Stimulated activated naive CD8-positive, alpha-beta T cell treated with anti-CD3 and anti-CD28 coated beads, Interleukin-15, amount 100 ng/mL, for 72 hours (primary cell): ENCODE data around the gene GPX4.

Experiments
- ATAC-seq: fragments of 150-1000 bp; cut with Tn5 transposase; 2 replicates; pipeline ENCODE4 v1.10.0; 2021; ENCODE audit warnings: mild to moderate bottlenecking, moderate library complexity
- DNase-seq, 2 donors: peaks; one replicate each; pipeline ENCODE4 v3.0.0; 2021 to 2022
- H3K27ac Mint-ChIP-seq, 2 donors: one replicate each; pipeline ENCODE4 v1.8.0; 2022; ENCODE audit warnings: mild to moderate bottlenecking in 2 of 2, mixed read lengths in 2 of 2, moderate library complexity in 2 of 2
- H3K27me3 Mint-ChIP-seq: one replicate; pipeline ENCODE4 v1.8.0; 2022; ENCODE audit warnings: mixed read lengths
- H3K4me1 Mint-ChIP-seq: one replicate; pipeline ENCODE4 v1.8.0; 2022; ENCODE audit warnings: mild to moderate bottlenecking, mixed read lengths
- H3K4me3 Mint-ChIP-seq, 2 donors: one replicate each; pipeline ENCODE4 v1.8.0; 2022; ENCODE audit warnings: mild to moderate bottlenecking in 2 of 2, mixed read lengths in 2 of 2, moderate library complexity in 1 of 2
- H3K9me3 Mint-ChIP-seq, 2 donors: one replicate each; pipeline ENCODE4 v1.8.0; 2022; ENCODE audit warnings: mixed read lengths in 2 of 2

The GPX4 gene, protein sequence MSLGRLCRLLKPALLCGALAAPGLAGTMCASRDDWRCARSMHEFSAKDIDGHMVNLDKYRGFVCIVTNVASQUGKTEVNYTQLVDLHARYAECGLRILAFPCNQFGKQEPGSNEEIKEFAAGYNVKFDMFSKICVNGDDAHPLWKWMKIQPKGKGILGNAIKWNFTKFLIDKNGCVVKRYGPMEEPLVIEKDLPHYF

DNA sequence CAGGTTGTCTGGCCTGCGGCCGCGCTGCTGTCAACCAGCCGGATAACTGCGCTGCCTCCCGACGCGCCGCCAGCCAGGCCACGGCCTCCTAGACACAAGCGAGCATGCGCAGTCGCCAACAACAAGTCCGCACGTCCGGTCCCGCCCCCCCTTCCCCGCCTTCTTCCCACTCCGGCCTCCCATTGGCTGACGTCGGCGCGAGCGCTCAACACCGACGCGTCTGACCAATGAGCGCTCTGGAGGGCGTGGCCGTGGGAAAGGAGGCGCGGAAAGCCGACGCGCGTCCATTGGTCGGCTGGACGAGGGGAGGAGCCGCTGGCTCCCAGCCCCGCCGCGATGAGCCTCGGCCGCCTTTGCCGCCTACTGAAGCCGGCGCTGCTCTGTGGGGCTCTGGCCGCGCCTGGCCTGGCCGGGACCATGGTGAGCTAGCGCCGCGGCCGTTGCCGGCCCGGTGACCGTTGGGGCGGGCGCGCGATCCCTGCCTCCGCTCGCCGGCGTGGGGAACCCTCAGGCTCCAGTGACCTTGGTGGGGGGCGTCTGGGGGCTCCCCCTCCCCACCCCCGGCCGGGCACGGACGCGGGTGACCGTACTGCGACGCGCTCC lies at the start of gene GPX4:
Gene GPX4, plus strand, starts transcription at position 287 of the 603 bp plus-strand sequence. Its CDS starts 50 bp downstream, at position 337.
- H3K27me3 Mint-ChIP-seq = no peaks in the 10 kb centered on the region
- H3K27ac Mint-ChIP-seq = peak within 1 kb of the TSS; percentile 85 to 96
- DNase-seq (peak; percentile 96 to 98), ATAC-seq (peak; percentile 70)
- peaks cover 71% of the 10 kb centered on the region for H3K4me1 Mint-ChIP-seq
- H3K9me3 Mint-ChIP-seq = peaks cover 5 to 7% of the 10 kb centered on the region in 2 donors
- peak within 1 kb of the TSS; percentile 79 to 83 for H3K4me3 Mint-ChIP-seq

DNA sequence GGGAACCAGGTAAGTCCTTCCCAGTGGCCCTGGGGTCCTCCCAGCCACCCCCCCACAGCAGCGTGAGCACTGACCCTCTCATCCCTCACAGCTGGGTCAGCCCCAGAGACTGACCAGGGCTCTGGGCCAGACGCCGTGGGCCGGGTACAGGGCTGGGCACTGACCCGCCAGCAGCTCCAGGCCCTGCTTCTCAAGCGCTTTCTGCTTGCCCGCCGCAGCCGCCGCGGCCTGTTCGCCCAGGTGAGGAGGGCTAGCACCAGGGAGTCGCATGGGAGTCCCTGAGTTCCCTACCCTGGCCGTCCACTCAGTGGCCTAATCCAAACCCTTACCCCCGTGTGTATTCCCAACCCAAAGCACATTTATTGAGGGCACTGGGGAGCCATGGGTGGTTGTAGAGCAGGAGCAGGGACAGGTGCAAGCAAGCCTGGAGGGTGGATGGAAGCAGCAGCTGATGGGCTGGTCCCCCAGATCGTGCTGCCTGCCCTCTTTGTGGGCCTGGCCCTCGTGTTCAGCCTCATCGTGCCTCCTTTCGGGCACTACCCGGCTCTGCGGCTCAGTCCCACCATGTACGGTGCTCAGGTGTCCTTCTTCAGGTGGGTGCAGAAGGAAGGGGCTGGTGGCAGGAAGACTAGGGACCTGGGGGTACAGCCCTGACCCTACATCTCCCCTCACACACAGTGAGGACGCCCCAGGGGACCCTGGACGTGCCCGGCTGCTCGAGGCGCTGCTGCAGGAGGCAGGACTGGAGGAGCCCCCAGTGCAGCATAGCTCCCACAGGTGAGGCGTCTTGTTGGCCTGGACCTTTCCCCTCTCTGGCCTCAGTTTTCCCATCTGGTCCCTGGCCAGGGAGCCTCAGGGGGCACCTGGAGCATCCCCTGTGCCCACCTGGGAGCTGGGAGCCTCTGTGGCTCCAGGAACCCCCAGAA lies 49.4 kb upstream of the GPX4 start:
- H3K4me1 Mint-ChIP-seq = peaks cover 22% of the 10 kb centered on the region
- no peak for DNase-seq

DNA sequence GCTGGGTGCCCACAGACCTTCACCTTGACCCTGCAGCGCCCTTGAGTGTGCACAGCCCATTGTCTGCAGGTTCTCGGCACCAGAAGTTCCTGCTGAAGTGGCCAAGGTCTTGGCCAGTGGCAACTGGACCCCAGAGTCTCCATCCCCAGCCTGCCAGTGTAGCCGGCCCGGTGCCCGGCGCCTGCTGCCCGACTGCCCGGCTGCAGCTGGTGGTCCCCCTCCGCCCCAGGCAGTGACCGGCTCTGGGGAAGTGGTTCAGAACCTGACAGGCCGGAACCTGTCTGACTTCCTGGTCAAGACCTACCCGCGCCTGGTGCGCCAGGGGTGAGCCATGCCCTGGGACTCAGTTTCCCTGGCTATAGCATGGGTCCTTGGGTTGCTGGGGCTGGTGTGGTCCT lies 48.8 kb upstream of the GPX4 start:
- Mint-ChIP-seq H3K4me1 (peaks cover 22% of the 10 kb centered on the region), H3K4me3 (no peak overlapping the region), H3K27me3 (no peaks in the 10 kb centered on the region), H3K9me3 (peaks cover 9 to 27% of the 10 kb centered on the region in 2 donors), H3K27ac (no peak overlapping the region)
- ATAC-seq = no peak
- no peak for DNase-seq

More for the DNA sequence above, 49.4 kb upstream of the GPX4 start:
- Mint-ChIP-seq H3K4me3 (no peak overlapping the region), H3K27ac (no peak overlapping the region), H3K9me3 (peaks cover 9 to 27% of the 10 kb centered on the region in 2 donors), H3K27me3 (no peaks in the 10 kb centered on the region)
- ATAC-seq = no peak

DNA sequence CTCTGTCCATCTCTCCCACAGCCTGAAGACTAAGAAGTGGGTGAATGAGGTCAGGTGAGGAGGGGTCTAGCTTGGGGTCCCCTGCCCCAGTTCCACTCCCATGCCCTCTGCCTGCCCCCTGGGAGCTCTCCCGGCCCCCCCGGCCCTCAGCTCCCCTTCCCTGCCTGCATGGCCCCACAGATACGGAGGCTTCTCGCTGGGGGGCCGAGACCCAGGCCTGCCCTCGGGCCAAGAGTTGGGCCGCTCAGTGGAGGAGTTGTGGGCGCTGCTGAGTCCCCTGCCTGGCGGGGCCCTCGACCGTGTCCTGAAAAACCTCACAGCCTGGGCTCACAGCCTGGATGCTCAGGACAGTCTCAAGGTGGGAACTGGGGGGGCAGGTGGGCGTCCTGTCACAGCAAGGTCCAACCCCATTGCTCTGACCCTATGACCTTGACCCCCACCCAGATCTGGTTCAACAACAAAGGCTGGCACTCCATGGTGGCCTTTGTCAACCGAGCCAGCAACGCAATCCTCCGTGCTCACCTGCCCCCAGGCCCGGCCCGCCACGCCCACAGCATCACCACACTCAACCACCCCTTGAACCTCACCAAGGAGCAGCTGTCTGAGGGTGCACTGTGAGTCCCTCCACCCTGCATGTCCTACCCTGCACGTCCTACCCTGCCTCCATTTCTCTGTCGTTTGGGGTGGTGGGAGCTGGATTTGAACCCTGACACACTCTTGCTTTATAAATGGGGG lies 47.7 kb upstream of the GPX4 start:
- Mint-ChIP-seq H3K27ac (no peak overlapping the region), H3K4me1 (peaks cover 22% of the 10 kb centered on the region), H3K4me3 (no peak overlapping the region), H3K9me3 (peaks cover 9 to 27% of the 10 kb centered on the region in 2 donors), H3K27me3 (no peaks in the 10 kb centered on the region)
- no peak for DNase-seq
- no peak for ATAC-seq

DNA sequence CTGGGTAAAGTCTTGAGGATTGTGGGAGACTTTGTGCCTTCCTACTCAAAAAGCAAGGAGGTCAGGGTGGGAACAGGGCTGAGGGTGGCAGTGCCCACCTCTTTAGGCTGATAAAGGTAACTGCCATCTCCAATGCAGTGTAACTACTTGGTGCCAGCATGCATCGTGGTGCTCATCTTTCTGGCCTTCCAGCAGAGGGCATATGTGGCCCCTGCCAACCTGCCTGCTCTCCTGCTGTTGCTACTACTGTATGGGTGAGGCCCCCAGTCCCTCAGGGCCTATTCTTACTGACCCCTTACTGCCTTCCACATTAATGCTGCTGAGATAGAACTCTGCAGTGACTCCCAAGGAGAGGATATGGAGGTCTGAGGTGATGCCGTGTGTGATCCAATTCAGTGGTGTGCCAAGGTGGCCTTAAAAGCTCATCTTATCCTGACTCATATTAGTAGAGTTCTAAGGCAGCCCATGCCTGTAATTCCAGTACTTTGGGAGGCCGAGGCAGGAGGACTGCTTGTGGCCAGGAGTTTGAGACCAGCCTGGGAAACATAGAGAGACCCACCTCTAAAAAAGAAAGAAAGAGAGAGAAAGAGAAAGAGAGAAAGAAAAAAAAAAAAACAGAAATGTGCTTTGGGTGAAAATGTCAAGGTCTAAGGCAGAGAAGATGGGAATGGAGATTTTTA lies 46.5 kb upstream of the GPX4 start:
- ATAC-seq (peak; percentile 55), DNase-seq (no peak)
- no peak overlapping the region for H3K27ac Mint-ChIP-seq
- H3K27me3 Mint-ChIP-seq = no peaks in the 10 kb centered on the region
- no peak overlapping the region for H3K4me3 Mint-ChIP-seq
- H3K4me1 Mint-ChIP-seq = peaks cover 15% of the 10 kb centered on the region
- peaks cover 9 to 27% of the 10 kb centered on the region in 2 donors for H3K9me3 Mint-ChIP-seq

DNA sequence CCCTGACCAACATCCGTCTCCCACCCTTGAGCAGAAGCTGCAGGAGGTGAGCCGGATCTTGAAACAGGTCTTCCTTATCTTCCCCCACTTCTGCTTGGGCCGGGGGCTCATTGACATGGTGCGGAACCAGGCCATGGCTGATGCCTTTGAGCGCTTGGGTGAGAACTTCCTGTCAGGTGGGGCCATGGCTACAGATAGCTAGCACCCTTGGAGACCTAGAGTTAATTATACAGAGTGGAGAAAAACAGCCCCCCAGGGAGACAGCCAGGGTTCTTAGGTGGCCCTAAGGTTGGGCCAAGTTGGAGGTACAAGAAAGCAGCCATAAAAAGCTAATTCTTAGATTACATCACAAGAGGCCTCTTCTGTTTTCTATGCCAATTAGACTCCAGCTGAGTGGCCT lies 45.7 kb upstream of the GPX4 start:
- Mint-ChIP-seq H3K9me3 (peaks cover 9 to 27% of the 10 kb centered on the region in 2 donors), H3K4me3 (no peak overlapping the region), H3K27ac (no peak overlapping the region), H3K4me1 (peaks cover 15% of the 10 kb centered on the region), H3K27me3 (no peaks in the 10 kb centered on the region)
- ATAC-seq = no peak
- no peak for DNase-seq

DNA sequence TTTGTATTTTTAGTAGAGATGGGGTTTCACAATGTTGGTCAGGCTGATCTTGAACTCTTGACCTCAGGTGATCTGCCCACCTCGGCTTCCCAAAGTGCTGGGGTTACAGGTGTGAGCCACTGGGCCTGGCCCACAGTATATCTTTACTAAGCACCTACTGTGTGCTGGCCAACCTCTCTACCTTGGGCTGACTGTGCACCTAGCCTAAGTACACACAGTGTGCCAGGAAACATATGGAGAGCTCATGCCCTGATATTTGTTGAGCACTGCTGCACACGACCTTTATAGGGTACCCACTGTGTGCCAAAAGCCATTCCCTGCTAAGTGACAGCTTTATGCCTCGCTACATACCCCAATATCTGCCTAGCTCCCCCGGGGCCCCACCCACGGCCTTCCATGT lies 43.1 kb upstream of the GPX4 start:
- Mint-ChIP-seq H3K27me3 (no peaks in the 10 kb centered on the region), H3K27ac (no peak overlapping the region), H3K4me1 (peaks cover 41% of the 10 kb centered on the region), H3K4me3 (no peak overlapping the region), H3K9me3 (peaks cover 9 to 27% of the 10 kb centered on the region in 2 donors)
- ATAC-seq = no peak
- no peak for DNase-seq

DNA sequence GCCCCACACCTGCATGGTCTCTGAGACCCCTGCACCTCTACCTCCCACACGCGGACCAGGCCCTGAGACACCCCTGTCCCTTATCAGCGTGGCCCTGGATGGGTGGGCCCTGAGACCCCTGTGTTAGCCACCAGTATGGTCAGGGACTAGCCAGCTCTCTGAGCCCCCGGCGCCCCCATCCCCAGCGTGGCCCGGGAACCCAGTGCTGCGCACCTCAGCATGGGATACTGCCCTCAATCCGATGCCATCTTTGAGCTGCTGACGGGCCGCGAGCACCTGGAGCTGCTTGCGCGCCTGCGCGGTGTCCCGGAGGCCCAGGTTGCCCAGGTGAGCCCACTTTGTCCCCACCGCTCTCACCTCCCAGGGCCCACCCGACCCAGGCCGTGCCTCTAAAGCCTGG lies 41.8 kb upstream of the GPX4 start:
- peaks cover 5 to 16% of the 10 kb centered on the region in 2 donors for H3K9me3 Mint-ChIP-seq
- peaks cover 52% of the 10 kb centered on the region for H3K4me1 Mint-ChIP-seq
- no peak for DNase-seq
- ATAC-seq = no peak
- no peak overlapping the region for H3K27ac Mint-ChIP-seq
- no peak overlapping the region for H3K4me3 Mint-ChIP-seq
- H3K27me3 Mint-ChIP-seq = no peaks in the 10 kb centered on the region

DNA sequence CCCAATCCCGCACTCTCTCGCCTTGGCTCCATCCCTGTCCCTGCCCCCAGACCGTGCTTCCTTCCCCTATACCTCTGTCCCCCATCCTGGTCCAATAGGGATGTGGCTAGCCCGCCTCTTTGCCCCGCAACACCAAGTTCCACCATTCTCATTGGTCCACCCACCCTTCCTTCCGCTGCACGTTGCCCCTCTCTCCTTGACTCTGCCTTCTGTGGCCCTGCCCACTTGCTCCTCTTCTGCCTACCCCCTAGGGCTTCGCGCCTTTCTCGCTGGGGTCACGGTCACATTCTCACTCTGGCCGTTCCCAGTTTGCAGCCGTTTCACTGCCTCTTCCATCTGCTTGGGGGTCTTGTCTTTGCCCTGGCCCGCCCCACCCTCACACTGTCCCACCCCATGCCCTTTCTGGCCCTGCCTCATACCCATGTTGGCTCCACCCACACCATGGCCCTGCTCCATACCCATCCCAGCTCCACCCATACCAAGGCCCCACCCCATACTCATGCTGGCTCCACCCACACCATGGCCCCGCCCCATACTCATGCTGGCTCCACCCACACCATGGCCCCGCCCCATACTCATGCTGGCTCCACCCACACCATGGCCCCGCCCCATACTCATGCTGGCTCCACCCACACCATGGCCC lies 41.3 kb upstream of the GPX4 start:
- DNase-seq (no peak), ATAC-seq (no peak)
- no peaks in the 10 kb centered on the region for H3K27me3 Mint-ChIP-seq
- no peak overlapping the region for H3K27ac Mint-ChIP-seq
- peaks cover 49% of the 10 kb centered on the region for H3K4me1 Mint-ChIP-seq
- H3K4me3 Mint-ChIP-seq = no peak overlapping the region
- peaks cover 1 to 11% of the 10 kb centered on the region in 2 donors for H3K9me3 Mint-ChIP-seq

DNA sequence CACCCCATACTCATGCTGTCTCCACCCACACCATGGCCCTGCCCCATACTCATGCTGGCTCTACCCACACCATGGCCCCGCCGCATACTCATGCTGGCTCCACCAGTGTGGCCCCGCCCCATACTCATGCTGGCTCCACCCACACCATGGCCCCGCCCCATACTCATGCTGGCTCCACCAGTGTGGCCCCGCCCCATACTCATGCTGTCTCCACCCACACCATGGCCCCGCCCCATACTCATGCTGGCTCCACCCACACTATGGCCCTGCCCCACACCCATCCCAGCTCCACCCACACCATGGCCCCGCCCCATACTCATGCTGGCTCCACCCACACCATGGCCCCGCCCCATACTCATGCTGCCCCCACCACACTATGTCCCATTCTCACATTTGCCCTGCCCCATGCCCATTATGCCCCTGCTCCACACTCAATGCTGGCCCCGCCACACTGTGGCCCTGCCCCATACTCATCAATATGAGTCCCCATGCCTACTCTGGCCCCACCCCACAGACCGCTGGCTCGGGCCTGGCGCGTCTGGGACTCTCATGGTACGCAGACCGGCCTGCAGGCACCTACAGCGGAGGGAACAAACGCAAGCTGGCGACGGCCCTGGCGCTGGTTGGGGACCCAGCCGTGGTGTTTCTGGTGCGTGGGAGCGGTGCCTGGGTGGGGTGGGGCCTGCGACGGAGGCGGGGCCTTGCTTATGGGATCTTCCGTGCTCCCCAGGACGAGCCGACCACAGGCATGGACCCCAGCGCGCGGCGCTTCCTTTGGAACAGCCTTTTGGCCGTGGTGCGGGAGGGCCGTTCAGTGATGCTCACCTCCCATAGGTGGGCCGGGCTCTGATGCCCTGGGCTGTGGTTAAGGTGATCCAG lies 40.5 kb upstream of the GPX4 start:
- Mint-ChIP-seq H3K4me3 (no peak overlapping the region), H3K27ac (no peak overlapping the region)

DNA sequence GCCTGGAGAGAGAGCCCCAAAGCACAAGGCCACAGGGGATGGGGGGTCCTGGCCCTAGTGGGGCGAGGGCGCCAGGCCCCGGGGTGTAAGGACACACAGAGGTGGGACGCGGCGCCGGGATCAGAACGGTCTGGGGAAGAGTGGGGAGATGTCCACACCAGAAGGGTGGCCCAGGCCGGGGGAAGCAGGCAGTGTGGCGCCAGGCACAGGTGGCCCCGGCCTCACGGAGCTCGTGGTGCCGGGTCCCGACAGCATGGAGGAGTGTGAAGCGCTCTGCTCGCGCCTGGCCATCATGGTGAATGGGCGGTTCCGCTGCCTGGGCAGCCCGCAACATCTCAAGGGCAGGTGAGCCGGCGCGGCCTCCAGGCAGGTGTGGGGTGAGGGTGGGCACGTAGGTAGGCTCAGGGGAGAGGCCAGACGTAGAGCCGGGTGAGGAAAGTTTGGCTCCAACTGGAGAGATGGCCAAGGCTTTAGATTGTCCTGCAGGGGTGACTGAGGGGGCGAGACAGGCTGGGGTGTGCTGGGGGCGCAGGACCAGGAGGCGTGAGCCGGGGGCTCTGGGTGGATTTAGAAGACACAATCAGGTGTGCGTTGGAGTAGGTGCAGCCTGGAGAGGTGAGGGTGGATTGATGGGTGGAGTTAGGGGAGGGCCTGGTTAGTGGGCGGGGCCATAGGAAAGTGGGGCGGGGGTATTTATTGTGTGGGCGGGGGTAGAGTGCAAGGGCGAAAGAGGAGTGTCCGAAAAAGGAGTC lies 39.7 kb upstream of the GPX4 start:
- ATAC-seq = no peak
- Mint-ChIP-seq H3K4me3 (peak overlapping the region in 1 of 2 donors; percentile 19), H3K27ac (peak overlapping the region in 1 of 2 donors; percentile 42), H3K4me1 (peaks cover 45% of the 10 kb centered on the region), H3K9me3 (no peaks in the 10 kb centered on the region), H3K27me3 (no peaks in the 10 kb centered on the region)
- DNase-seq = no peak

More for the DNA sequence above, 40.5 kb upstream of the GPX4 start:
- ATAC-seq (no peak), DNase-seq (peak; percentile 59 to 63)
- Mint-ChIP-seq H3K4me1 (peaks cover 42% of the 10 kb centered on the region), H3K27me3 (no peaks in the 10 kb centered on the region), H3K9me3 (peaks cover 0 to 4% of the 10 kb centered on the region in 2 donors)

DNA sequence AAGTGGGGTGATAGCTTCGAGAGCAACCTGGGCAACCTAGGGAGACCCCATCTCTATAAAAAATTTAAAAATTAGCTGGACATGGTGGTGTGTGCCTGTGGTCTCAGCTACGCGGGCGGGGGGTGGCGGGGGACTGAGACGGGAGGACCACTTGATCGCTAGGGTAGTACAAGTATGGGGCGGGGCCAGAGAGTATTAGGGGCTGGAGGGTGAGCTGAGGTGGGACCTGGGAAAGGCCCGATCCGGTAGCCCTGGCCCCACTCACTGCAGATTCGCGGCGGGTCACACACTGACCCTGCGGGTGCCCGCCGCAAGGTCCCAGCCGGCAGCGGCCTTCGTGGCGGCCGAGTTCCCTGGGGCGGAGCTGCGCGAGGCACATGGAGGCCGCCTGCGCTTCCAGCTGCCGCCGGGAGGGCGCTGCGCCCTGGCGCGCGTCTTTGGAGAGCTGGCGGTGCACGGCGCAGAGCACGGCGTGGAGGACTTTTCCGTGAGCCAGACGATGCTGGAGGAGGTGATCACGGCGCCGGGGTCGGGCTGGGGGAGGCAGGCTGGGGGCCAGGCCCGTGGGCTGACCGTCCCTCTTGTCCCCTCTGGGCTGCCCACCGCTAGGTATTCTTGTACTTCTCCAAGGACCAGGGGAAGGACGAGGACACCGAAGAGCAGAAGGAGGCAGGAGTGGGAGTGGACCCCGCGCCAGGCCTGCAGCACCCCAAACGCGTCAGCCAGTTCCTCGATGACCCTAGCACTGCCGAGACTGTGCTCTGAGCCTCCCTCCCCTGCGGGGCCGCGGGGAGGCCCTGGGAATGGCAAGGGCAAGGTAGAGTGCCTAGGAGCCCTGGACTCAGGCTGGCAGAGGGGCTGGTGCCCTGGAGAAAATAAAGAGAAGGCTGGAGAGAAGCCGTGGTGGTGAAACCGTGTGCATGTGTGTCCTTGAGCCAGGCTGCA lies 38.9 kb upstream of the GPX4 start:
- peak; percentile 48 for ATAC-seq
- Mint-ChIP-seq H3K27ac (no peak overlapping the region), H3K9me3 (no peaks in the 10 kb centered on the region), H3K27me3 (no peaks in the 10 kb centered on the region), H3K4me3 (peak overlapping the region; percentile 3 to 93), H3K4me1 (peaks cover 54% of the 10 kb centered on the region)
- DNase-seq = peak; percentile 75 to 76
